AG04450 (cell line): ENCODE data around the gene UPF1. TPM values are rescaled to one million over a fixed set of nuclear protein-coding genes. Genes with fewer than 3 reads are reported as not detected.
A peak's percentile ranks its signal among the peaks of the same experiment; 100 is the strongest.

Source experiments
- CTCF ChIA-PET: fragments of 300-600, 350-600 bp; formaldehyde crosslinking; extraction: SDS; loops from one replicate; lab custom pipeline; 2022; ENCODE audit warnings: antibody characterized with exemption, inconsistent platforms; lab: Charles Lee
- POLR2A ChIA-PET: fragments of 350-600 bp; formaldehyde crosslinking; extraction: SDS; loops from one replicate; lab custom pipeline; 2021; ENCODE audit warnings: antibody characterized with exemption, inconsistent platforms; lab: Yijun Ruan, JAX
- DNase-seq: peaks from one replicate; pipeline ENCODE4 v3.0.0-alpha.2; 2011; ENCODE audit warnings: low read depth, low spot score
- H3K27ac ChIP-seq: one replicate; pipeline ENCODE4 v1.5.1; 2012; ENCODE audit warnings: low read depth, low read length, control low read depth
- H3K27me3 ChIP-seq: one replicate; pipeline ENCODE4 v1.6.0; 2012; ENCODE audit warnings: low read length; ENCODE audit not compliant: control insufficient read depth, insufficient read depth
- H3K4me3 ChIP-seq: 2 replicates; pipeline ENCODE4 v1.5.1; 2011; ENCODE audit warnings: mild to moderate bottlenecking, low read depth, low read length, control low read depth
- H3K9me3 ChIP-seq: 2 replicates; pipeline ENCODE4 v1.5.1; 2012; ENCODE audit warnings: low read length; ENCODE audit not compliant: control insufficient read depth, insufficient read depth
- CTCF ChIP-seq: IDR thresholded peaks from 2 replicates; pipeline ENCODE4 v1.5.1; 2011; ENCODE audit warnings: low read depth, low read length, control low read depth, inconsistent platforms
- polyA plus RNA-seq: library from polyadenylated mRNA; depleted of rRNA; stranded (reverse); fragments of >200 nt; gene quantifications from 2 replicates; pipeline ENCODE4 v1.2.3, GENCODE V29; 2011

Gene UPF1
- polyA plus RNA-seq, 1 experiment, result 28.2 TPM

GRCh38 chr19:18785179-18786124 lies 46.3 kb upstream of the UPF1 start:
- POLR2A ChIA-PET, result no interaction called here
- H3K27me3 ChIP-seq, result peaks cover 36% of the 10 kb centered on the region
- CTCF ChIA-PET, result no interaction called here
- DNase-seq, result no peak
- no peak for TF ChIP-seq CTCF
- H3K4me3 ChIP-seq, result no peak overlapping the region
- H3K9me3 ChIP-seq, result peaks cover 11% of the 10 kb centered on the region; the same call in 1 of the 2 replicates
- no peak overlapping the region for H3K27ac ChIP-seq

DNA sequence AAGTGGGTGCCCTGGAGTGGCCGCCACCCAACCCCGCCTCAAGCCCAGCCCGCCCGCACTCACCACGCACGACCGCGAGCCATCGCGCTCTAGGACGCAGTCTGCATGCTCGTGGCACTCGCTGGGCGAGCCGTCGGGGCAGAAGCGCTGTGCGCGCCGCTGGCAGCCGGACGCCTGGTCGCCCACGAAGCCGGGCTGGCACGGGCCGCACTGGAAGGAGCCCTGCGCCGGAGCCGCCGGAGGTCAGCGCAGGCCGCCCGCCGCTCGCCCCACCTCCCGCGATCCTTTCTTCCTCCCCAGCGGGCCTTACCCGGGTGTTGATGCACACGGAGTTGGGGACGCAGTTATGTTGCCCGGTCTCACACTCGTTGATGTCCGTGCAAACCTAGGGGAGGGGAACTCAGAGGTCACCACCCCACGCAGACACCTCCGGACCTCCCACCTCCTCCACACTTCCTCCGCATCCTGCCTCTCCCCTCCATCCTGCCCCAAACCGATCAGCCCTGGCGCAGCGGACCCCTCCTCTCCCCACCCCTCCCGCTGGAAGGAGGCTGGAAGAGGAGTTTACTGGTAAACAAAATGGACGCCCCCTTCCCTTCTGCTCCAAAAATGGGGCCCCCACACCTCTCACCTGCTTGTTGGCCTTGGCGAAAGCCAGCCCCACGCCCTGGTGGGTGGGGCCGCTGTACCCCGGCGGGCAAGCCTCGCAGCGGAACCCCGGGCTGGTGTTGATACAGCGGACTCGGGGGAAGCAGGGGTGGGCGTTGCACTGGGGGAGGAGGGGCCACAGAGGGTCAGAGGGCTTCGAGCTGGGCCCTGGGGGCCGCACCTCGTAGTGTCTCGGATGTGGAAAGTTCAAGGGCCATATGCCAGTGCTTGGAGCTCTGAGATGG lies 43.0 kb upstream of the UPF1 start:
- ChIA-PET POLR2A (interaction anchor here (0.5 to 0.7 kb wide), 3 partner anchors 10 to 1258 kb away, joined by 3 to 7 read pairs (median 3); no protein-coding TSS in a partner anchor), CTCF (no interaction called here)
- no peak overlapping the region for H3K27ac ChIP-seq
- peaks cover 14% of the 10 kb centered on the region; the same call in 1 of the 2 replicates for H3K9me3 ChIP-seq
- no peak for DNase-seq
- H3K27me3 ChIP-seq, result peaks cover 68% of the 10 kb centered on the region
- no peak overlapping the region for H3K4me3 ChIP-seq
- TF ChIP-seq CTCF, result no peak

GRCh38 chr19:18789422-18789869 lies 42.3 kb upstream of the UPF1 start:
- H3K27ac ChIP-seq, result no peak overlapping the region
- ChIA-PET CTCF (no interaction called here), POLR2A (interaction anchor here (0.5 to 0.7 kb wide), 3 partner anchors 11 to 1259 kb away, joined by 3 to 7 read pairs (median 3); no protein-coding TSS in a partner anchor)
- no peak overlapping the region for H3K4me3 ChIP-seq
- TF ChIP-seq CTCF, result no peak
- peaks cover 71% of the 10 kb centered on the region for H3K27me3 ChIP-seq
- peaks cover 10% of the 10 kb centered on the region; the same call in 1 of the 2 replicates for H3K9me3 ChIP-seq
- no peak for DNase-seq

DNA sequence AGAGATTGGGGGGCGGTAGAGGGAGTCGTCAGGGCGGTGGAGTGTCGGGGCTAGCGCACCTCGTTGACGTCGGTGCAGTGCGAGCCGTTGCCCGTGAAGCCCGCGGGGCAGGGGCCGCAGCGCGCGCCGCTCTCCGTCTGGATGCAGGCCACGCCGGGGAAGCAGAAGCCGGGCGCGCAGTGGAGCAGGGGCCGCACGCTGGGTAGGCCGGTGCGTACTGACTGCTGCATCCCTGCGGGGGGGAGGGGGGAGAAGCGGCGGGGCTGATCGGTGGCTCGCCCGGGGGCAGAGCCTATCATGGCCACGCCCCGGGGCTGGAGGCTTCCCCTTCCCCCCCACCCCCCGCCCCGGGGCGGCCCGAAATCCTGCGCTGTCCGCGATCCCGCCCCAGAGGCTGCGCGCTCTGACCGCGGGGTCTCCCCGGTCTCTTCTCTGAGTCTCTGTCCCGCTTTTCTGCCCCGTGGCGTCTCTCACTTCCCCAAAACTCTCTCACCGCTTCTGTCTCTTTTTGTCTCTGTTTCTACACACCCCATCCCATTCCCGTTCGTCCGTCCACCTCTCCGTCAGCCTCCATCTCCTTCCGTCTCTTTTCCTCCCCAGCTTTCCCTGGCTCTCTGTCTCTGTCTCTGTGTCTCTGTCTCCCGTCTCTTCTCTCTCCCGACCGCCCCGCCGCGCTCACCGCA lies 41.7 kb upstream of the UPF1 start:
- H3K27ac ChIP-seq, result no peak overlapping the region
- no peak for TF ChIP-seq CTCF
- POLR2A ChIA-PET, result no interaction called here
- CTCF ChIA-PET, result no interaction called here
- H3K4me3 ChIP-seq, result peak overlapping the region; percentile 13; the same call in 1 of the 2 replicates
- peaks cover 8% of the 10 kb centered on the region; the same call in 1 of the 2 replicates for H3K9me3 ChIP-seq
- DNase-seq, result no peak
- peaks cover 71% of the 10 kb centered on the region for H3K27me3 ChIP-seq
